Tibial nerve (tissue), 4 donors: ENCODE data around the gene PPP1R3G. TPM values are rescaled to one million over a fixed set of nuclear protein-coding genes. Genes with fewer than 3 reads are reported as not detected.

Experiments used
- DNase-seq, 2 donors: peaks; one replicate each; pipeline ENCODE4 v3.0.0-alpha.2; 2019; ENCODE audit warnings: low spot score in 2 of 2
- H3K27ac ChIP-seq, 4 donors: fragments of 200-600 bp; sonication (generic) in 3 of 4; one replicate each; pipeline ENCODE4 v1.5.1; 2017 to 2019; ENCODE audit warnings: mild to moderate bottlenecking in 1 of 4
- H3K27me3 ChIP-seq, 2 donors: fragments of 200-600 bp; sonication (generic) in 1 of 2; one replicate each; pipeline versions ENCODE4 v1.5.1 to v1.6.0; 2017 to 2019
- H3K36me3 ChIP-seq, 3 donors: fragments of 200-600 bp; sonication (generic); one replicate each; pipeline ENCODE4 v1.5.1; 2018 to 2019
- H3K4me1 ChIP-seq, 4 donors: fragments of 200-600 bp; sonication (generic) in 3 of 4; one replicate each; pipeline ENCODE4 v1.5.1; 2017 to 2019
- H3K4me3 ChIP-seq, 4 donors: fragments of 200-600 bp; sonication (generic) in 3 of 4; one replicate each; pipeline ENCODE4 v1.5.1; 2017 to 2019; ENCODE audit warnings: mild to moderate bottlenecking in 1 of 4, moderate library complexity in 1 of 4
- H3K9me3 ChIP-seq, 4 donors: fragments of 200-600 bp; sonication (generic) in 3 of 4; one replicate each; pipeline ENCODE4 v1.5.1; 2017 to 2019
- EP300 ChIP-seq, 2 donors: sonication (generic); formaldehyde crosslinking; IDR thresholded peaks; one replicate each; pipeline ENCODE4 v1.6.1; 2017; ENCODE audit warnings: antibody characterized with exemption in 2 of 2, mild to moderate bottlenecking in 1 of 2
- POLR2A ChIP-seq, 2 donors: fragments of 450-650 bp; IDR thresholded peaks; one replicate each; pipeline ENCODE4 v1.6.1; 2017; ENCODE audit warnings: antibody characterized with exemption in 2 of 2, mild to moderate bottlenecking in 2 of 2, moderate library complexity in 2 of 2
- WGBS, 2 donors: methylation state at CpG; one replicate each; pipeline ENCODE4 v1.1.5; 2018; 5-methylcytosine and 5-hydroxymethylcytosine counted together
- total RNA-seq, 4 donors: library from RNA; depleted of rRNA; stranded (reverse); fragments of >200 nt; gene quantifications; one replicate each; pipeline ENCODE4 v1.1.0, GENCODE V29; 2016
- TF ChIP-seq, protein P1 (sequence below), 5 experiments: fragments of 200-600 bp in 3 of 5; fragments of 450-650 bp in 2 of 5; sonication (generic) in 3 of 5; IDR thresholded peaks; one replicate each; pipeline ENCODE4 v1.5.1; 2016 to 2019; ENCODE audit warnings: antibody characterized with exemption in 5 of 5, mild to moderate bottlenecking in 3 of 5, moderate library complexity in 2 of 5

Gene PPP1R3G
- total RNA-seq, 4 donors from 2014 or later: 1.3 to 5.1 (median 2.1) TPM

- no peaks in the 10 kb centered on the region for H3K27me3 ChIP-seq
Measured at GRCh38 chr6:5130135-5130866, 45.2 kb downstream of the PPP1R3G start.

GRCh38 chr6:5132731-5133130 is 47.6 kb downstream of the PPP1R3G start:
- WGBS, 2 donors: 69 to 79% methylated on average over 7 of the region's 7 CpGs
- Histone ChIP-seq H3K4me1 (peaks cover 0 to 19% (median 3%) of the 10 kb centered on the region in 4 donors), H3K9me3 (no peaks in the 10 kb centered on the region), H3K27ac (peak overlapping the region in 2 of 4 donors; percentile 41 to 56), H3K27me3 (no peaks in the 10 kb centered on the region), H3K4me3 (peak overlapping the region in 1 of 4 donors; percentile 10), H3K36me3 (no peaks in the 10 kb centered on the region)
- TF ChIP-seq EP300 (IDR thresholded peaks at IDR 0.05) (peak in 1 of 2 donors; percentile 61), POLR2A (IDR thresholded peaks at IDR 0.05) (no peak)
- peak in 1 of 2 donors; percentile 32 for DNase-seq

More at GRCh38 chr6:5130135-5130866, 45.2 kb downstream of the PPP1R3G start:
- H3K36me3 ChIP-seq: no peaks in the 10 kb centered on the region
- WGBS, 2 donors: 74 to 84% methylated on average over 10 of the region's 10 CpGs
- H3K27ac ChIP-seq: no peak overlapping the region
- no peaks in the 10 kb centered on the region for H3K9me3 ChIP-seq
- no peak for DNase-seq
- no peak overlapping the region for H3K4me3 ChIP-seq
- TF ChIP-seq, protein P1, sequence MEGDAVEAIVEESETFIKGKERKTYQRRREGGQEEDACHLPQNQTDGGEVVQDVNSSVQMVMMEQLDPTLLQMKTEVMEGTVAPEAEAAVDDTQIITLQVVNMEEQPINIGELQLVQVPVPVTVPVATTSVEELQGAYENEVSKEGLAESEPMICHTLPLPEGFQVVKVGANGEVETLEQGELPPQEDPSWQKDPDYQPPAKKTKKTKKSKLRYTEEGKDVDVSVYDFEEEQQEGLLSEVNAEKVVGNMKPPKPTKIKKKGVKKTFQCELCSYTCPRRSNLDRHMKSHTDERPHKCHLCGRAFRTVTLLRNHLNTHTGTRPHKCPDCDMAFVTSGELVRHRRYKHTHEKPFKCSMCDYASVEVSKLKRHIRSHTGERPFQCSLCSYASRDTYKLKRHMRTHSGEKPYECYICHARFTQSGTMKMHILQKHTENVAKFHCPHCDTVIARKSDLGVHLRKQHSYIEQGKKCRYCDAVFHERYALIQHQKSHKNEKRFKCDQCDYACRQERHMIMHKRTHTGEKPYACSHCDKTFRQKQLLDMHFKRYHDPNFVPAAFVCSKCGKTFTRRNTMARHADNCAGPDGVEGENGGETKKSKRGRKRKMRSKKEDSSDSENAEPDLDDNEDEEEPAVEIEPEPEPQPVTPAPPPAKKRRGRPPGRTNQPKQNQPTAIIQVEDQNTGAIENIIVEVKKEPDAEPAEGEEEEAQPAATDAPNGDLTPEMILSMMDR (IDR thresholded peaks at IDR 0.05): no peak
- TF ChIP-seq POLR2A (IDR thresholded peaks at IDR 0.05) (no peak), EP300 (IDR thresholded peaks at IDR 0.05) (no peak)
- H3K4me1 ChIP-seq: peaks cover 0 to 19% (median 3%) of the 10 kb centered on the region in 4 donors

DNA sequence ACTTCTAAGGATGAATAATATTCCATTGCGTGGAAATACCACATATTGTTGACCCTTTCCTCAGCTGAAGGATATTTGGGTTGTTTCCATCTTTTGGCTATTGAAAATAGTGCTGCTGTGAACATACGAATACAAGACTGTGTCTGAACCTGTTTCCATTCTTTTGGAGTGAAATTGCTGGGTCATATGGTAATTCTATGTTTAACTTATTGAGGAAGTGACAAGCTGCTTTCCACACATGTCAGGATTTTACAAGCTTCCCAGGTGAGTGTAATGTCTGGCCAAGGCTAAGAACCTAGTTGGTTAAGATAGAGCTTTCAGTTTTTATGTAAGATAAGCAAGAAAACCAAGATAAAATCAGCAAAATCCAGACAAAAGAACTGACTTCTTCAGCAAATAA is 48.8 kb downstream of the PPP1R3G start:
- Histone ChIP-seq H3K27me3 (no peaks in the 10 kb centered on the region), H3K4me1 (peaks cover 0 to 19% (median 3%) of the 10 kb centered on the region in 4 donors), H3K36me3 (no peaks in the 10 kb centered on the region), H3K9me3 (no peaks in the 10 kb centered on the region), H3K27ac (no peak overlapping the region), H3K4me3 (no peak overlapping the region)
- TF ChIP-seq EP300 (IDR thresholded peaks at IDR 0.05) (no peak), POLR2A (IDR thresholded peaks at IDR 0.05) (no peak)
- TF ChIP-seq, protein P1 (IDR thresholded peaks at IDR 0.05): no peak
- 89 to 92% methylated on average over 2 of the region's 2 CpGs for WGBS, 2 donors
- DNase-seq: no peak

DNA sequence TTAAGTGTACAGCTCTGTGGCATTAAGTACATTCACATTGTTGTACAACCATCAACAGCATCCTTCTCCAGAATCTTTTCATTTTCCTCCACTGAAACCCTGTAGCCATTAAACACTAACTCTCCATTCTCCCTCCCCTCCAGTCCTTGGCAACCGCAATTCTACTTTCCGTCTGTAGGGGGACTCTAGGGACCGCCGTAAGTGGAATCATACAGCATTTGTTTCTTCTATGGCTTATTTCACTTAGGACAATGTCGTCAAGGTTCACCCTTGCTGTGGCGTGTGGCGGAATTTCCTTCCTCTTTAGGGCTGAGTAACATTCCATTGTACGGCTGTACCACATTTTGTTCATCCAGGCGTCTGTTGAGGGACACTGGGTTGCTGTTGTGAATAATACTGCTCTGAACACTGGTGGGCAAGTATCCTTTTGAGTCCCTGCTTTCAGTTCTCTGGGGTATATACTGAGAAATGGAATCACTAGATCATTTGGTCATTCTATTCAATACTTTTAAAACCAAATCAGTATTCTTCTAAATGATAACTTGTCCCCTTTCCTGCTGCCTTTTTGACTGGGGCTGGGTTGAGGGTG is 50.7 kb downstream of the PPP1R3G start:
- no peaks in the 10 kb centered on the region for H3K36me3 ChIP-seq
- H3K27ac ChIP-seq: no peak overlapping the region
- peak in 1 of 2 donors; percentile 35 for DNase-seq
- peaks cover 0 to 19% (median 3%) of the 10 kb centered on the region in 4 donors for H3K4me1 ChIP-seq
- no peak overlapping the region for H3K4me3 ChIP-seq
- TF ChIP-seq, protein P1 (IDR thresholded peaks at IDR 0.05): peak in 4 of 5 experiments; percentile 25 to 60 (median 54)
- TF ChIP-seq POLR2A (IDR thresholded peaks at IDR 0.05) (no peak), EP300 (IDR thresholded peaks at IDR 0.05) (no peak)
- WGBS, 2 donors: 50 to 51% methylated on average over 9 of the region's 9 CpGs
- H3K9me3 ChIP-seq: no peaks in the 10 kb centered on the region
- no peaks in the 10 kb centered on the region for H3K27me3 ChIP-seq

DNA sequence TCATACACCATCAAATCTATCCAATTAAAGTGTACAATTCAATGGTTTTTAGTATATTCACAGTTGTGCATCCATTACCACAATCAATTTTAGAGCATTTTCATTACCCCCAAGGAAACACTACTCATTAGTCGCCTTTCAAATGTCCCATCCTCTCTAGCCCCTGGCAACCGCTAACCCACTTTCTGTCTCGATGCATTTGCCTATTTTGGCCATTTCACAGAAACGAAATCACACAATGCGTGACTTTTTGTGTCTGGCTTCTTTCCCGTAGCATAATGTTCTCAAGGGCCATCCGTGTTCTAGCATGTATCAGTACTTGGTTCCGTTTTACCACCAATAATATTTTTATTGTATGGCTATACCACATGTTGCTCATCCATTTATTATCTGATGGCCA is 51.7 kb downstream of the PPP1R3G start:
- Histone ChIP-seq H3K4me3 (no peak overlapping the region), H3K9me3 (no peaks in the 10 kb centered on the region), H3K27me3 (no peaks in the 10 kb centered on the region), H3K4me1 (peaks cover 0 to 13% (median 3%) of the 10 kb centered on the region in 4 donors), H3K27ac (no peak overlapping the region), H3K36me3 (no peaks in the 10 kb centered on the region)
- 84 to 95% methylated on average over 8 of the region's 8 CpGs for whole genome bisulfite sequencing, 2 donors
- no peak for DNase-seq
- TF ChIP-seq, protein P1 (IDR thresholded peaks at IDR 0.05): no peak
- TF ChIP-seq POLR2A (IDR thresholded peaks at IDR 0.05) (no peak), EP300 (IDR thresholded peaks at IDR 0.05) (no peak)

Other genes starting within 250 kb of the PPP1R3G start
- gene RPP40, start 81.3 kb upstream of the PPP1R3G start, total RNA-seq: 10 to 100 TPM in 2 of 4 donors, 1 to 10 TPM in 2; 6.3 to 16.7 (median 9.6) TPM
- gene LYRM4, start 175.6 kb downstream of the PPP1R3G start, total RNA-seq: 10 to 100 TPM; 21.8 to 31.0 (median 27.4) TPM
- 10 to 100 TPM; 16.4 to 26.1 (median 21.4) TPM for gene FARS2, start 176.2 kb downstream of the PPP1R3G start, total RNA-seq